Measurements from ENCODE around the gene ANO9.

The ANO9 gene, protein sequence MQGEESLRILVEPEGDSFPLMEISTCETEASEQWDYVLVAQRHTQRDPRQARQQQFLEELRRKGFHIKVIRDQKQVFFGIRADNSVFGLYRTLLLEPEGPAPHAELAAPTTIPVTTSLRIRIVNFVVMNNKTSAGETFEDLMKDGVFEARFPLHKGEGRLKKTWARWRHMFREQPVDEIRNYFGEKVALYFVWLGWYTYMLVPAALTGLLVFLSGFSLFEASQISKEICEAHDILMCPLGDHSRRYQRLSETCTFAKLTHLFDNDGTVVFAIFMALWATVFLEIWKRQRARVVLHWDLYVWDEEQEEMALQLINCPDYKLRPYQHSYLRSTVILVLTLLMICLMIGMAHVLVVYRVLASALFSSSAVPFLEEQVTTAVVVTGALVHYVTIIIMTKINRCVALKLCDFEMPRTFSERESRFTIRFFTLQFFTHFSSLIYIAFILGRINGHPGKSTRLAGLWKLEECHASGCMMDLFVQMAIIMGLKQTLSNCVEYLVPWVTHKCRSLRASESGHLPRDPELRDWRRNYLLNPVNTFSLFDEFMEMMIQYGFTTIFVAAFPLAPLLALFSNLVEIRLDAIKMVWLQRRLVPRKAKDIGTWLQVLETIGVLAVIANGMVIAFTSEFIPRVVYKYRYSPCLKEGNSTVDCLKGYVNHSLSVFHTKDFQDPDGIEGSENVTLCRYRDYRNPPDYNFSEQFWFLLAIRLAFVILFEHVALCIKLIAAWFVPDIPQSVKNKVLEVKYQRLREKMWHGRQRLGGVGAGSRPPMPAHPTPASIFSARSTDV

DNA sequence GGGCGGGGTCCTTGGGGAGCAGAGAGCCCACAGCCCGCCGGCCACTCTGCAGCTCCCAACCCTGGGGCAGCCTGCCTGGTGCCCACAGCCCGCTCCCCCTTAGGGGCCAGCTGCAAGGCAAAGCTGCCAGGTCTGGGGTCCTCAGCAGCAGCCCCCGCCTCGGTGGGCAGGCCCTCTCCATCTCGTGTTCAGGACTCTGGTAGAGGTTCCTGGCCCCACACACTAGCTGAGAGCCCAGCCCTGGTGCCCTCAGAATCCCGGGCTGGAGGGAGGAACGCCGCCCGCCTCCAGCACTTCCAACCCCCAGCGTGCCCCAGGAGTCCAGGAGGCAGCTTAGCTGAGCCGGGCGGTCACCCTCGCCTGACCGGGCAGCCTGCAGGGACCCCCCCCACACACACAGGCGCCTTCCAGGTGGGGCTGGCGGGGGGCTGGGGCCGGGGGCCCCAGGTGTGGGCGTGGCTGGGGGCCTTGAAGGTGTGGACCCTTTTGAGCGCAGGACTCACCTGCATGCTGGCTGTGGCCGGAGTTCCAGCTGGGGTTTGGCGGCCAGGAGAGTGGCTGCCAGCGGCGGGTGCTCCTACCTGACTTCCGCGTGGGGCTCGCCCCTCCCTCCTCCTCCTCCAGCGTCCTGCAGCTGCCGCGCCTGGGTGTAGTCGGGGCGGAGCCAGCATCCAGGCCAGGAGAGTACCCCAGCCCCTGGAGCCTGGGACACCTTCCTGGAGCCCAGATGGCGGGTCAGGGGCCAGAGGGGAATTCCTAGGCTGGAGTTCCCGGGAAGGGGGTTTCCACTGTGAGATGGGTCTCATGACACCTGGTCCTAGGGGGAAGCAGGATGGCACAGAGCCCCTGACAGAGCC is at the start of gene ANO9:
Gene ANO9, minus strand, starts transcription at position 594 of the 857 bp plus-strand sequence. Its CDS starts 85 bp downstream, at position 509.
- peak; percentile 17 for DNase-seq (ENCODE audit: low read depth, low spot score)

- DNase-seq (ENCODE audit: low read depth, low spot score): no peak
These were observed 49.5 kb upstream of the ANO9 start for GRCh38 chr11:491358-491757.

- no peak for DNase-seq (ENCODE audit: low read depth, low spot score)
These were observed 49.1 kb upstream of the ANO9 start for GRCh38 chr11:490930-491260.

DNA sequence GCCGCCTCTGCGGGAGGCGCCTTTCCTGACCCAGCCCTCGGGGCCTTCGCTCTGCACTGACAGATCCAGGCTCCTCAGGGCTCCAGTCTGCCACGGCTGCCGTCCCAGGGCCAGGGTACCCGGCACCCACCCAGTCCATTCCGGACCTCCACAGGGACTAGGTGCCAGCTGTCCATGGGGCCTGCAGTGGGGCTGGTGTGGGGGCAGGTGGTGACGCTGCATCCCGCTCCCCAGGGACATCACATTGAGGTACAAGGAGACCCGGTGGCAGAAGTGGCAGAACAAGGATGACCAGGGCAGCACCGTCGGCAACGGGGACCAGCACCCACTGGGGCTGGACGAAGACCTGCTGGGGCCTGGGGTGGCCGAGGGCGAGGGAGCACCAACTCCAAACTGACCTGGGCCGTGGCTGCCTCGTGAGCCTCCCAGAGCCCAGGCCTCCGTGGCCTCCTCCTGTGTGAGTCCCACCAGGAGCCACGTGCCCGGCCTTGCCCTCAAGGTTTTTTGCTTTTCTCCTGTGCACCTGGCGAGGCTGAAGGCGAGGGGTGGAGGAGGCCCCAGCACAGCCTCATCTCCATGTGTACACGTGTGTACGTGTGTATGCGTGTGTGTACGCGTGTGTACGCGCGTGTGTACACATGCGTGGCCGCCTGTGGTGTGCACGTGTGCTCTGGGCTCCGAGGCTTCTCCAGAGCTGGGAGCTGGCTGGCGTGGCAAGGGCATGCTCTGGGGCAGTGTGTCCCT is 48.5 kb upstream of the ANO9 start:
- DNase-seq (ENCODE audit: low read depth, low spot score): no peak

- no peak for DNase-seq (ENCODE audit: low read depth, low spot score)
These were observed 47.9 kb upstream of the ANO9 start for GRCh38 chr11:489610-490185.

- DNase-seq (ENCODE audit: low read depth, low spot score): no peak
These were observed 47.2 kb upstream of the ANO9 start for GRCh38 chr11:488992-489391.

DNA sequence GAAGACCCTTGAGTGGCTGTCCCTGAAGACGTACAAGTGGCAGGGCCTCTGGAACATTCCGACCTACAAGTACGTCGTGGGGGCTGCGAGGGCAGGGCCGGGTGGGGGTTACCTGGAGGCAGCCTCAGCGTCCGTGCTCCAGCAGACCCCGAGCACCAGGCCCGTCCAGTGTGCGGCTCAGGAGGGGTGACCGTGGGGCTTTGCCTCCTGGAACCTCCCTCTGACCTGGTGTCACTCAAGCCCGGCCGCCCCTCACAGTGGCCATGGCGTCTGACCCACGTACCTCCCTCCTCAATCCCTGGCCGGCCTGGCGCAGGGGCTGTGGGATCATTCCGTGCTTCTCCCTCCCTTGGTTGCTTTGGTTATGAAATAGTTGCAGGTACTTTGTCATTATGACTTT is 46.8 kb upstream of the ANO9 start:
- DNase-seq (ENCODE audit: low read depth, low spot score): no peak

DNA sequence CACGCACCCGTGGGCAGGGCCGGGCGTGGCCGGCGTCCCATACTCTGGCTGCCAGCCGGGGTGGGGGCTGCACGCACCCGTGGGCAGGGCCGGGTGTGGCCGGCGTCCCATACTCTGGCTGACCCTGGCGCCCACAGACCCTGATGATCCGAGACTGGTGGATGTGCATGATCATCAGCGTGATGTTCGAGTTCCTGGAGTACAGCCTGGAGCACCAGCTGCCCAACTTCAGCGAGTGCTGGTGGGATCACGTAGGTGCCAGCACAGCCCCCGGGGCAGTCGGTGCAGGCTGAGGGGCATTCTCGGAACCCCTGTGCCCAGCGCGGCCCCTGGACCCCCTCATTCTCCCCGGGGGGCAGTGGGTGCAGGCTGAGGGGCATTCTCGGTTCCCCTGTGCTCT is 46.3 kb upstream of the ANO9 start:
- DNase-seq (ENCODE audit: low read depth, low spot score): no peak

DNA sequence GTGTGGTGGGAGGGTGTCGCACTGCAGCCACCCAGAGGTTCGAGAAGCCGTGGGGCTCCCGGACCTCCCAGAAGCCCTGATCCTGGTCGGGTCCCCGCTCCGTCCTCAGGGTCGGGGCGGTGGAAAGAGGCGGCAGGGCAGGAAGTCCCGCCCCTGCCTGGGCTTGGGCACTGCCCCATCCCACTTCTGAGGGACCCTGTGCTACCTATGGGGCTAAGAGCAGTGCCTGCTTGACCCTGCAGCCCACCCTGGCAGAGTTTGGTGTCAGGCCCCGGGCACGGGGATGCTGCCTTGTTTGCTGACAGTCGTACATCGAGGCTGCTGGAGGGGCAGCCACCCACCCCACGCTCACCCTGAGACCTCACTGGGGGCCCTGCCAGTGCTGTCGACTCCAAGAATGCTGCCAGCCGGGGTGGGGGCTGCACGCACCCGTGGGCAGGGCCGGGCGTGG is 45.8 kb upstream of the ANO9 start:
- DNase-seq (ENCODE audit: low read depth, low spot score): no peak

- no peak for DNase-seq (ENCODE audit: low read depth, low spot score)
These were observed 44.4 kb upstream of the ANO9 start for GRCh38 chr11:486189-486588.

GRCh38 chr11:484616-485015 is 42.8 kb upstream of the ANO9 start:
- DNase-seq (ENCODE audit: low read depth, low spot score): no peak

- DNase-seq (ENCODE audit: low read depth, low spot score): no peak
These were observed 37.5 kb upstream of the ANO9 start for GRCh38 chr11:479311-479710.

GRCh38 chr11:477052-477715 is 35.4 kb upstream of the ANO9 start:
- DNase-seq (ENCODE audit: low read depth, low spot score): no peak

- no peak for DNase-seq (ENCODE audit: low read depth, low spot score)
These were observed 34.6 kb upstream of the ANO9 start for GRCh38 chr11:476416-476815.

GRCh38 chr11:475941-476340 is 34.1 kb upstream of the ANO9 start:
- no peak for DNase-seq (ENCODE audit: low read depth, low spot score)

- DNase-seq (ENCODE audit: low read depth, low spot score): no peak
These were observed 33.2 kb upstream of the ANO9 start for GRCh38 chr11:474914-475506.

- DNase-seq (ENCODE audit: low read depth, low spot score): no peak
These were observed 32.4 kb upstream of the ANO9 start for GRCh38 chr11:473962-474785.

- DNase-seq (ENCODE audit: low read depth, low spot score): no peak
These were observed 31.6 kb upstream of the ANO9 start for GRCh38 chr11:473415-473814.

DNA sequence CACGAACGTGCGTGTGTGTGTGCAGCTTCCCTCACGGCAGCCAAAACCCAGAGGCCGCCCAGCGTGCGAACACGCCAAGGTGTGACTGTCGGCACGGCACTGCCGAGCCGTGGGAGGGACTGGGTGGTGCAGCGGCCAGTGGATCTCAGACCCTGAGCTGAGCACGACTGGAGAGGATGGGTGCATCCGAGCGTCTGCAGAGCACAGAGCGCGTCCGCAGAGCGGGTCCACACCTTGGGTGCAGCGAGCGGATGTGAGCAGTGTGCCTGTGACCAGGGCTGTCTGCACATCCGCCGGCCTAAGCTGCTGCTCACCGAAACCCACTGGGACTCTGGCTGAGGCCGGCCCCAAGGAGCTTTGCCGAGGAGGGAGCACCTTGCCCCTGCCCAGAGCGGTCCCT is 31.0 kb upstream of the ANO9 start:
- DNase-seq (ENCODE audit: low read depth, low spot score): no peak

Data from activated CD4-positive, CD25-positive, alpha-beta regulatory T cell treated with anti-CD3 and anti-CD28 coated beads, Interleukin-2, amount 50 U/mL, for 16 hours (primary cell).